ENCODE data around the gene CRKL. TPM values are rescaled to one million over a fixed set of nuclear protein-coding genes. Genes with fewer than 3 reads are reported as not detected.

CRKL gene
- total RNA-seq, 4 donors from 2014 or later = 38.2 to 46.2 (median 44.4) TPM

DNA sequence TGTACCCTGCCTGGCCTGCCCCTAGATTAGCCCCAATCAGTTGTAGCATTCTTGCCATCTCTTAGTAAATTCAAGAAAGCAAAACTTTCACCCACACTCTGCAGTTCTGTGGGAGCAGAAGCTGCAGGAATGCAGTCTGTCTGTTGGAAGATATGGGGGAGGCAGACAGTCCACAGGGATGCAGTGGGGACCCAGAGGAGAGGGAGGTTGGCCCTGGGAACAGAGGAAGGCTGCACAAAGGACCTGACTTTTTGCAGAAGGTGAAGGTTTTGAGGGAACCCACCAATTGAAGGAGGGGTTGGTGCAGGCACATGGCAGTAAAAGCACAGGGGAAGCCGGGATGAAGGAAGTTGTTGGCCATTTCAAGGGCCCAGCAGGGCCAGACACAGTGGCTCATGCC lies 41.9 kb upstream of the CRKL start:
- Histone ChIP-seq H3K27me3 (no peaks in the 10 kb centered on the region), H3K36me3 (peaks cover 0 to 88% (median 9%) of the 10 kb centered on the region in 3 donors), H3K27ac (no peak overlapping the region), H3K9me3 (no peaks in the 10 kb centered on the region), H3K4me3 (no peak overlapping the region), H3K4me1 (no peaks in the 10 kb centered on the region)
- TF ChIP-seq, protein P1, sequence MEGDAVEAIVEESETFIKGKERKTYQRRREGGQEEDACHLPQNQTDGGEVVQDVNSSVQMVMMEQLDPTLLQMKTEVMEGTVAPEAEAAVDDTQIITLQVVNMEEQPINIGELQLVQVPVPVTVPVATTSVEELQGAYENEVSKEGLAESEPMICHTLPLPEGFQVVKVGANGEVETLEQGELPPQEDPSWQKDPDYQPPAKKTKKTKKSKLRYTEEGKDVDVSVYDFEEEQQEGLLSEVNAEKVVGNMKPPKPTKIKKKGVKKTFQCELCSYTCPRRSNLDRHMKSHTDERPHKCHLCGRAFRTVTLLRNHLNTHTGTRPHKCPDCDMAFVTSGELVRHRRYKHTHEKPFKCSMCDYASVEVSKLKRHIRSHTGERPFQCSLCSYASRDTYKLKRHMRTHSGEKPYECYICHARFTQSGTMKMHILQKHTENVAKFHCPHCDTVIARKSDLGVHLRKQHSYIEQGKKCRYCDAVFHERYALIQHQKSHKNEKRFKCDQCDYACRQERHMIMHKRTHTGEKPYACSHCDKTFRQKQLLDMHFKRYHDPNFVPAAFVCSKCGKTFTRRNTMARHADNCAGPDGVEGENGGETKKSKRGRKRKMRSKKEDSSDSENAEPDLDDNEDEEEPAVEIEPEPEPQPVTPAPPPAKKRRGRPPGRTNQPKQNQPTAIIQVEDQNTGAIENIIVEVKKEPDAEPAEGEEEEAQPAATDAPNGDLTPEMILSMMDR (IDR thresholded peaks at IDR 0.05) = no peak
- no peak for TF ChIP-seq POLR2A (IDR thresholded peaks at IDR 0.05)
- intact Hi-C loops (cut with DNase I) = no loop called here
- DNase-seq = no peak
- WGBS, 2 donors = 67 to 88% methylated on average over 1 of the region's 1 CpG

DNA sequence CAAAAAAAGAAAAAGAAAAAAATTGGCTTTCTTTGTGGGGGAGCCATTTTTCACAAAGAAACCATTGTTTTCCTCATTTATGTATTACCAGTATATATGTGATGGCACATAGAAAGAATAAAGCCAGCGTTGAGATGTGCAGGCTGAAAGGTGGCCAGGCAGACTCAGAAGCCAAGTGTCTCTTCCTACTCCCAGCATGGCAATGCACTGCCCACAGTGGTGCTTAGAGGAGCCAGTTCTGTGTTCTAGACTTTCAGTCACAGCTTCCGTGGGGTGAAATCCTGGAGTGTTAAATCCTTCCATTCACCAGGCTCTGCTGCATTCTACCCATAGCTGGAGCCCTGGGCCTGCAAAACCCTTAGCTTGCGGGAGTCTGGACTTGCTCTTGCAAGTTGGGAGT lies 39.5 kb upstream of the CRKL start:
- H3K4me1 ChIP-seq = peaks cover 0 to 3% (median 0%) of the 10 kb centered on the region in 3 donors
- no peaks in the 10 kb centered on the region for H3K27me3 ChIP-seq
- H3K27ac ChIP-seq = no peak overlapping the region
- 86 to 89% methylated on average over 2 to 3 of the region's 3 CpGs for WGBS, 2 donors
- no peak for DNase-seq
- intact Hi-C loops (cut with DNase I) = no loop called here
- TF ChIP-seq, protein P1 (IDR thresholded peaks at IDR 0.05) = no peak
- TF ChIP-seq POLR2A (IDR thresholded peaks at IDR 0.05) = no peak
- H3K36me3 ChIP-seq = peaks cover 0 to 88% (median 13%) of the 10 kb centered on the region in 3 donors
- H3K9me3 ChIP-seq = no peaks in the 10 kb centered on the region
- no peak overlapping the region for H3K4me3 ChIP-seq

DNA sequence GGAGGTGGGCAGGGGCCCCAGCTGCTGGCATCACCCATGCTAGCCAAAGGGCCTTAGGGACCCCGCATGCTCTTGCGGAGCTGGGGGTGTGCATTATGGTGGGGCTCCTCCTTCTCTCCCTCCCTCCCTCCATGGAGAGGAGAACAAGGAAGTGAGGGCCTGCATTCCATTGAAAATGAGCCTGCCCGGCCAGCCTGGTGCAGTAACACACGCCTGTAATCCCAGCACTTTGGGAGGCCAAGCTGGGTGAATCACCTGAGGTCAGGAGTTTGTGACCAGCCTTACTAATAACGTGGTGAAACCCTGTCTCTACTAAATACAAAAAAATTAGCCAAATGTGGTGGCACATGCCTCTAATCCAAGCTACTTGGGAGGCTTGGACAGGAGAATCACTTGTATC lies 36.0 kb upstream of the CRKL start:
- H3K27ac ChIP-seq = no peak overlapping the region
- H3K9me3 ChIP-seq = no peaks in the 10 kb centered on the region
- intact Hi-C loops (cut with DNase I) = no loop called here
- H3K4me1 ChIP-seq = peaks cover 0 to 13% (median 7%) of the 10 kb centered on the region in 3 donors
- H3K4me3 ChIP-seq = no peak overlapping the region
- DNase-seq = no peak
- TF ChIP-seq, protein P1 (IDR thresholded peaks at IDR 0.05) = no peak
- TF ChIP-seq POLR2A (IDR thresholded peaks at IDR 0.05) = no peak
- 61 to 73% methylated on average over 3 to 5 of the region's 5 CpGs for WGBS, 2 donors
- no peaks in the 10 kb centered on the region for H3K27me3 ChIP-seq
- H3K36me3 ChIP-seq = peaks cover 4 to 87% (median 6%) of the 10 kb centered on the region in 3 donors

DNA sequence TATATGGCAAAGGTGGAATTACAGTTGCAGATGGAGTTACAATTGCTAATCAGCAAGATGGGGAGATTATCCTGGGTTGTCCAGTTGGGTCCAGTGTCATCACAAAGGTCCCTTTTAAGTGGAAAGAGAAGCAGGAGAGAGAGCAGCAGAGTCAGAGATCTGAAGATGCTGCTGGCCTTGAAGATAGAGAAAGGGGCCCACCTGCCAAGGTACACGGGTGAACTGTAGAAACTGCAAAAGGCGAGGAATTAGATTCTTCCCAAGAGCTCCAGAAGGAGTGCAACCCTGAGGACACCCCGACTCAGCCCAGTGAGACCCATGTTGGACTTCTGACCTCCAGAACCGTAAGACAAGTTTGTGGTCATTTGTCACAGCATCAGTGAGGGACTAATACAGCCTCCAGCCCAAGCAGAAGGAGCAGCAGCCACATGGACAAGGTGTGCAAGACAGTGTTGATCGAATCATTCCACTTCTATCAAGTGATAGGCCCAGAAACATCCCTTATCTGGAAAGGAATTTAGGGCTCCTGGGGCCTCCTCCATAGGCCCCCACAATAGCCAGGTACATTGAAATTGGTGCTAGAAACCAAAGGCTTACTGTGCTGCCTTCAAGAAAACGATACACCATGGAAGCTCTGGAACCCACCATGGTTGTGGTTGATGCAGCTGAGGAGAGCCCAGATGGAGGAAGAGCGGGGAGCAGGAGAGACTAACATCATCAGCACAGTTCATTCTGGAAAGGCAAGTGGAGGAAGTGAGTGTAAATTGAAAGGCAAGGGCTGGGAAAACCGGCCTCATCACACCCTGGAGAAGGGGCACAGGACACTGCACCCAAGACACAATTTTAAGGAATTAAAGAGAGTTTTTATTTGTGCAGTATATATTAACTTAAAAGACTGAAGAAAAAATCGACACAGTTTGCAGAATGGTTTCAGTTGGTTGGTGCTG lies 35.1 kb upstream of the CRKL start:
- 89 to 90% methylated on average over 9 of the region's 9 CpGs for WGBS, 2 donors
- no peaks in the 10 kb centered on the region for H3K9me3 ChIP-seq
- peaks cover 0 to 13% (median 7%) of the 10 kb centered on the region in 3 donors for H3K4me1 ChIP-seq
- no peak for TF ChIP-seq POLR2A (IDR thresholded peaks at IDR 0.05)
- TF ChIP-seq, protein P1 (IDR thresholded peaks at IDR 0.05) = no peak
- intact Hi-C loops (cut with DNase I) = no loop called here
- peaks cover 5 to 87% (median 6%) of the 10 kb centered on the region in 3 donors for H3K36me3 ChIP-seq
- H3K27ac ChIP-seq = no peak overlapping the region
- H3K27me3 ChIP-seq = no peaks in the 10 kb centered on the region
- no peak for DNase-seq
- no peak overlapping the region for H3K4me3 ChIP-seq

DNA sequence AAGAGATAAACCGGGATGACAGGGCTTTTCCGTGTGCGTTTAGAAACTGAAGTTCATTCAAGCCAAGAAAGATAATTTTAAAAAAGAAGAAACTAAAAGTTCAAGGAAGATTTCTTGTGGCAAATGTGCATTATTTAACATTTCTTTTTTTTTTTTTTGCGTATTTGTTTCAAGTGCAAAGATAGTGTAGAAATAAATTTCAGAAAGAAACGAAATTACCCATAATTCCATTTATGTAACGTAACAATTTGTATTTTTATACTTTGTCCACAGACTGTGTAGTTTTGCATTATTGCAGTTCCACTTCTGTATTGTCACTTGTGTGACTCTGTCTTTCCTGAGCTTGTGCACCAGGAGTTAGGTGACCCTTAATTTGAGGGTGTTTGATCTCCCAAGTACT lies 34.4 kb upstream of the CRKL start:
- Histone ChIP-seq H3K36me3 (peaks cover 6 to 87% (median 11%) of the 10 kb centered on the region in 3 donors), H3K27me3 (no peaks in the 10 kb centered on the region), H3K9me3 (no peaks in the 10 kb centered on the region), H3K4me3 (no peak overlapping the region), H3K27ac (no peak overlapping the region), H3K4me1 (peaks cover 0 to 13% (median 7%) of the 10 kb centered on the region in 3 donors)
- 83 to 88% methylated on average over 6 of the region's 6 CpGs for WGBS, 2 donors
- no peak for TF ChIP-seq POLR2A (IDR thresholded peaks at IDR 0.05)
- TF ChIP-seq, protein P1 (IDR thresholded peaks at IDR 0.05) = no peak
- intact Hi-C loops (cut with DNase I) = no loop called here
- no peak for DNase-seq

Data from esophagus squamous epithelium (tissue), 5 donors.